IPS-NIHi11 (cell line): Measurements from ENCODE around the gene CLEC14A.
A peak's percentile ranks its signal among the peaks of the same experiment; 100 is the strongest.

Source experiments
- DNase-seq: peaks from one replicate; pipeline ENCODE4 v3.0.0; 2012; ENCODE audit warnings: mixed read lengths, low spot score

CLEC14A gene

DNA sequence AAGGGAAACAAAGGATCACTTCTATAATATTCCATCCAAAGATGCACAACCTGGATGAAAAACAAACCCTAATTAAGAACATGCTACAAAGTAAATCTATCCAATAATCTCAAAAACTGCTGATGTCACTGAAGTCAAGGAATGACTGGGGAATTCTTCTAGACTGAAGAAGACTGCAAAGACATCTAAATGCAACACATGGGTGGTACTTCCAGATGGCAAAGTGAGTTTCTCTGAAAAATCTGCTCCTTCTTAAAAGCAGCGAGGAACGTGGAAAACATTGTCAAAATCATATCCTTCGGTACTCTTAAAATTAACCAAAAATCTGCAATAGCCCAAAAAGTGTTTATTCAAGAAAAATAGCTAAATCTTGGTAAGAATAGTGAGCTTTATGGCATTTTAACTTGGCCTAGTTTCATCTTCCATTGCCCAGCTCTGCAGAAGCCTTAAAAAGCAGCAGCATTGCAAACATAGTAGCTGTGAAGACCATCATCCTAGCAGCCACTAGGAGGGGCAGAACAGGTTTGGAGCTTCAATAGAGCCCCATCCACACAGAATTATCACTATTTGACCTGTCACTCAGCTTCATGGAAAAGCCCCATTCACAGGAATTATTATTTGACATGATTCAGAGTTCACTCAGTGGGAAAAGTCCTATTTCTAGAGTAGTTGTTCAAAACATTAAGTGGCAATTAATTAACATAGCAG, 7.4 kb downstream of the CLEC14A start:
- DNase-seq, result no peak

DNA sequence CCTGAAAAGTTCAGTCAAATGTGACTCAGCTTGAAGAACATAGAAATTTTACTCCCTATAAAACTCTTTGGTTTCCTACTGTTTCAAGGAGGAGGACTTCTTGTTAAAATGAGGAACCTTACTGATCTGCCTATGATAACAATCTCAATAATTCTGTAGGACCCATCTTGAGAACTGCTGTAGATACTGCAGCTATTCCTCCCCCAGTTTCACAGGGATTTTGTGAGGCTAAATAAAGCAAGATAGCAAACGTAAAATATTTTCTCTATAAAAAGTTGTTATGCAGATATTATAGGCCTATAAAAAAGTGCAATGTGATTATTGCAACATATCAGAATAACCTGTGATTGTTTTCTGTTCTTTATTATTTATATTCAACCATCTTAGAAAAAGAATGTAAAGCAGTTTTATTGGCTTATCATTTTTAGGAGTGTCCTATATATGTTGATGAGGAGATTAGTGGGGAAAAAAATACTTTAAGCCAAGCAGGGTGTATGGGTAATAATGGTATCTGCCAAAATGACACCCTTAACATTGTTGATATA, 12.1 kb downstream of the CLEC14A start:
- no peak for DNase-seq

DNA sequence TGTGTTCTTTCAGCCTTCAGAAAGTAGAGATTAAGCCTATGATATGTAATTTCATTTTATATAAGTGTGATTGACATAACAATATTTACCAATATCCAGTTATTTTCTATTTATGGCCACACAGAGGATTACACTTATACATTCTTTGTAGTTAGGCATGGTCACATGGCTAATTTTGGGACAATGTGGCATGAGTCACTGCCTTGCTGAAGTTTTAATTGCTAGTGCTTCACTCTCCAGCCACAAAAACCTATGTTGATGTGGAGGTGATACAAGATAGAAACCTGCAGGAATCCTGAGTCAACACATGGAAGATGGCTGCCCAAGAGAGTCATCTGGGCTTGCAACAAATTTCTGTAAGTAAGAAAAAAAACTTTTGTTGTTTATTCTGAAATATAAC, 17.0 kb downstream of the CLEC14A start:
- DNase-seq, result no peak

DNA sequence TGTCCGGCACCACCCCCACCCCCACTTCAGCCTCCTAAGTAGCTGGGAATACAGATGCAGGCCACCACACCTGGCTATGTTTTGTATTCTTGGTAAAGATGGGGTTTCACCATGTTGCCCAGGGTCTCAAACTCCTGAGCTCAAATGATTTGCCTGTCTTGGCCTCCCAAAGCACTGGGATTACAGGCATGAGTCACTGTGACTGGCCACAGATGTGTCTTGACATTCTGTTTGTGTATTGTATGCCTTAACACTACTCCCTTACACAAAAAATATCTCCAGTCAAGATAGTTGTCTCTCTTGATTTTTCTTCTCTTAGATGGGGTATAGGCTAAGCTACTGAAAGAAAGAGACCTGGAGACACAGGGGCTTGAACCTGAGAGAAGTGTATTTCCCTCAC, 17.6 kb downstream of the CLEC14A start:
- DNase-seq, result no peak

DNA sequence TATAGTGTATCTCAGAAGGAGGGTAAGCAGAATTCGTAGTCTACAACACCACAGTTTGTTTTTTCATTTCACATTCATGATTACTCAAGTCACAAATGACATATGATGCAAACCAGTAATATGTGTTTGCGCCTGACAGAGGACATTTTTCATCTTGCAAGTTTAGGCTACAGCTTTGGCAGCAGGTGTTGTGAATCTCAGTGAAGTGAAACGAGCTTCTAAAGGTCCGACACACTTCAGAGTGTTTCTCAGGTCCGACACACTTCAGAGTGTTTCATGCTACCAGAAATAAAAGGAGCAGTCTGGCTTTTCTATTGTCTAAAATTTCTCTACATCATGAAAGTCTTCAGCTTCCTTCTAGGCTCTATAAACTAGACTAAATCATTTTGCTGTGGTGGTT, 22.7 kb downstream of the CLEC14A start:
- no peak for DNase-seq

DNA sequence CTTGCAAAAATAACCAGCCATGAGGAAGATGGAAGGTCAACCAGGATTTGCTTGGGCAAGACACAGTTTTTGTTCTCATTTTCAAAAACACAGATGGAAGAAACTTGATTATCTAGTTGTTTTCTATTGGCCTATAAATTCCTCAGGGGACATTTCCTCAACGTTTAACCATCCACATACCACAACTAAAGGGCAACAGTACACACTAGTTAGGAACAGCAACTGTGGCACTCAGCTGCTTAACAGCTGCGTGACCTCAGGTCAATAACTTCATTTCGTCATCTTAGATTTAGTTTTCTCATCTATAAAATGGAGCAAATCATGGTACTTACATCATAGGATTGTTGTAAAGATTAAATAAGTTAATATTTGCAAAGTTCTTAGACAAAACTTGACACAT, 29.5 kb downstream of the CLEC14A start:
- DNase-seq, result no peak

DNA sequence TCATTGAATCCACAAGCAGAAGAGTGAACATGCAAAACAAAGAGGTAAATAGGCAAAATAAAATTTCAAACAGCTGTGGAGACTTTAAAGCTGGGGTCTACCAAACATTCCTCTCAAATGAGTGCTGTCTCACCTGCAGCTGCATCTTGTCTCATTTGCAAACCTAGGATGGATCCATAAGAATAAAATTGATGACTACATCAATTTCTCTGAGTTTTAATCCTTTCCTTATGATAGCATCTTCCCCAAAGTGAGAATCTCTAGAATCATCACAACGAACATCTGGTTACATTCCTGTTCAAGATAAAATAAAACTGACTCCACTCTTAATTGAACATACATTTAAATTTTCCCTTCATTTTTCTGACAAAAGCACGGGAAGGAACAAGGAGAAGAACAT, 29.9 kb downstream of the CLEC14A start:
- DNase-seq, result no peak

DNA sequence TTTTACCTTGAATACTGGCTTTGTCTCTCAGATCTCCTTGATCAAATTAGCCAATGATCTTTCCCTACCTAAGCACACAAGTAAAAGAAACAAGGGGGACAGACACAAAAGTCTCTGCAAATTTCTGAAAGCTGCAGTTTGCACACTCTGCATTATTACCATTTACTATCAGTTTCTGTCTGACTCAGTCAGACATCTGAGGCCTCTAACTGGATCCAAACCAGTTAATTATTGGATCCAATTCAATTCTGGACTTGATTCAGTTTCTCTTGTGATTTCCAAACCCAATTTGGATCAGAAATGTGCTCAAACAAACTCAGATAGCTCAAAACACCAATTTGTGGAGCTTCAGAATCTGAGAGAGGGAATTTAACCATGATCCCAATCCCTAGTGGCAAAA, 31.6 kb downstream of the CLEC14A start:
- DNase-seq, result no peak

DNA sequence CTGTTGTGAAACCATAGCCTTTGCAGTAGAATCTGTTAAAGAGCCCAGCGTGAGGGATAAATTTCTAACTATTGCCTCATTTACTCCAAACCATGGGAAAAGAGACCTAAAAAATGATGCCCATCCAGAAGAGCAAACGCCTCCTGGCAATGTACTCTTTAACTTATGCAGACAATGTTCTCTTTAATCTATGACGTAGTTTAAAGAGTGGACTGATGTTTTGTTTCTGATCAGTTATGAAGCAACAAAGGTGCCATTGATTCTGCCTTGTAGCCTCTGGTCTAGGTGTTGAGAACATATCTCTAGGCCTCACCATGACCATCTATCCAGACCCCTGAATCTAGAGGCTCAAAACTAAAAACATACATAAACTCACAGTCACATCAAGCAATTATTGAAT, 34.8 kb downstream of the CLEC14A start:
- no peak for DNase-seq

DNA sequence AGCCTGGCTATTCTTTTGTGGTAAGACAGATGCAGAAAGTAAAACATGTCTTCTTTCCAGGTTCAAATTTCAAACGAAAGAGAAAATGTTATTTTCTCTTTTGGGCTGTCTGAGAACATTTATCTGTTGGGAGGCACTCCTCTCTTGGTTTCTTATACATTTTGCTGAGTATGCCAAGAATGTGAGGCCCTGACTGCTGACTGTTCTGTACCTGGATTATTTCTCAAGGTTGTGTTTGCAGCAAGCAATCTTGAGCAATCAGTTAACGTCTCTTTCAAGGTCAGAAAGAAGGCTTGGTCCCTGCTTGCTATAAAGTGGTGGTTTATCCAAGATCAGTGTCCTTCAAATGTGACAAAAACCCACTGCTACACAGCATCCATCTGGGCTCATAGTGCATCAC, 38.3 kb downstream of the CLEC14A start:
- DNase-seq, result no peak

DNA sequence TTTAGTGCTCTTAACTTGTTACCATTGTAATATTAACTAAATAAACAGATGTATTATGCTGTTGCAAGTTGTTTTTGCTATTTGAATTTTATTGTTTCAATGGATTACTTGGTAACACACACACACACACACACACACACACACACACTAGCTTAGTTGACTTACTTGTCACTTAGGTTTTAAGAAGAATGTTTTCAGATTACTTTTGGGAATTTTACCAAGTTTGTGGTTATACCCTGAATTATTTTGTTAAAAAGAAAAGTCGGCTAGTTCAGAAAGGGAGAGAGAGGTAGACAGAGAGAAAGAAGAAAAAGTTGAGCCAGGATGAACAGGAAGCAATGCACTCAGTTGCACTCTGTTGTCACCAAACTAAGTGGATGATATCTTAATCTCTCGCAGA, 42.9 kb downstream of the CLEC14A start:
- DNase-seq, result no peak

DNA sequence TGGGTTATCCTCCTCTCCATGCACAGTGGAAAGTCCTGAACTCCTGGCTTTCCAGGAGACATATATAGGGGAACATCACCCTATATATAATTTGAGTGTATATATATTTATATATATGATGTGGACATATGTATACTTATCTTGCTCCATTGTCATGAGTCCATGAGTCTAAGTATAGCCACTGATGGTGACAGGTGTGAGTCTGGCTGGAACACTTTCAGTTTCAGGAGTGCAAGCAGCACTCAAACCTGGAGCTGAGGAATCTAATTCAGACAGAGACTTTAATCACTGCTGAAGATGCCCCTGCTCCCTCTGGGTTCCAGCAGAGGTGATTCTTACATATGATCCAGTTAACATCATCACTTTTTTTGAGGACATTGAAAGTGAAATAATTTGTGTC, 43.8 kb downstream of the CLEC14A start:
- DNase-seq, result no peak

DNA sequence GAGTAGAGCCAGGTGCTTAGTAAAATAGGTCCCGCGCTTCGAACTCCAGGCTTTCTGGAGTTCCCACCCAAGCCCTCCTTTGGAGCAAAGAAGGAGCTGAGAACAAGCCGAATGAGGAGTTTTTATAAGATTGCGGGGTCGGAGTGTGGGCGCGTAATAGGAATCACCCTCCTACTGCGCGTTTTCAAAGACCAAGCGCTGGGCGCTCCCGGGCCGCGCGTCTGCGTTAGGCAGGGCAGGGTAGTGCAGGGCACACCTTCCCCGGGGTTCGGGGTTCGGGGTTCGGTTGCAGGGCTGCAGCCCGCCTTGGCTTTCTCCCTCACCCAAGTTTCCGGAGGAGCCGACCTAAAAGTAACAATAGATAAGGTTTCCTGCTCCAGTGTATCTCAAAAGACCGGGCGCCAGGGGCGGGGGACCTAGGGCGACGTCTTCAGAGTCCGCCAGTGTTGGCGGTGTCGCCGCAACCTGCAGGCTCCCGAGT, 44.6 kb downstream of the CLEC14A start:
- DNase-seq, result no peak

DNA sequence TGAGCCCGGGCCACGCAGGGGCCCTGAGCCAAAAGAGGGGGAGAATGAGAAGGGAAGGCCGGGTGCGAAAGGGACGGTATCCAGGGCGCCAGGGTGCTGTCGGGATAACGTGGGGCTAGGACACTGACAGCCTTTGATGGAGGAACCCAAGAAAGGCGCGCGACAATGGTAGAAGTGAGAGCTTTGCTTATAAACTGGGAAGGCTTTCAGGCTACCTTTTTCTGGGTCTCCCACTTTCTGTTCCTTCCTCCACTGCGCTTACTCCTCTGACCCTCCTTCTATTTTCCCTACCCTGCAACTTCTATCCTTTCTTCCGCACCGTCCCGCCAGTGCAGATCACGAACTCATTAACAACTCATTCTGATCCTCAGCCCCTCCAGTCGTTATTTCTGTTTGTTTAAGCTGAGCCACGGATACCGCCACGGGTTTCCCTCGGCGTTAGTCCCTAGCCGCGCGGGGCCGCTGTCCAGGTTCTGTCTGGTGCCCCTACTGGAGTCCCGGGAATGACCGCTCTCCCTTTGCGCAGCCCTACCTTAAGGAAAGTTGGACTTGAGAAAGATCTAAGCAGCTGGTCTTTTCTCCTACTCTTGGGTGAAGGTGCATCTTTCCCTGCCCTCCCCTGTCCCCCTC, 45.2 kb downstream of the CLEC14A start:
- DNase-seq, result peak; percentile 56

DNA sequence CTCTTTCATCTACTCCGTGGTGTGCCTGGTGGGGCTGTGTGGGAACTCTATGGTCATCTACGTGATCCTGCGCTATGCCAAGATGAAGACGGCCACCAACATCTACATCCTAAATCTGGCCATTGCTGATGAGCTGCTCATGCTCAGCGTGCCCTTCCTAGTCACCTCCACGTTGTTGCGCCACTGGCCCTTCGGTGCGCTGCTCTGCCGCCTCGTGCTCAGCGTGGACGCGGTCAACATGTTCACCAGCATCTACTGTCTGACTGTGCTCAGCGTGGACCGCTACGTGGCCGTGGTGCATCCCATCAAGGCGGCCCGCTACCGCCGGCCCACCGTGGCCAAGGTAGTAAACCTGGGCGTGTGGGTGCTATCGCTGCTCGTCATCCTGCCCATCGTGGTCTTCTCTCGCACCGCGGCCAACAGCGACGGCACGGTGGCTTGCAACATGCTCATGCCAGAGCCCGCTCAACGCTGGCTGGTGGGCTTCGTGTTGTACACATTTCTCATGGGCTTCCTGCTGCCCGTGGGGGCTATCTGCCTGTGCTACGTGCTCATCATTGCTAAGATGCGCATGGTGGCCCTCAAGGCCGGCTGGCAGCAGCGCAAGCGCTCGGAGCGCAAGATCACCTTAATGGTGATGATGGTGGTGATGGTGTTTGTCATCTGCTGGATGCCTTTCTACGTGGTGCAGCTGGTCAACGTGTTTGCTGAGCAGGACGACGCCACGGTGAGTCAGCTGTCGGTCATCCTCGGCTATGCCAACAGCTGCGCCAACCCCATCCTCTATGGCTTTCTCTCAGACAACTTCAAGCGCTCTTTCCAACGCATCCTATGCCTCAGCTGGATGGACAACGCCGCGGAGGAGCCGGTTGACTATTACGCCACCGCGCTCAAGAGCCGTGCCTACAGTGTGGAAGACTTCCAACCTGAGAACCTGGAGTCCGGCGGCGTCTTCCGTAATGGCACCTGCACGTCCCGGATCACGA, 46.0 kb downstream of the CLEC14A start:
- peak; percentile 18 for DNase-seq

DNA sequence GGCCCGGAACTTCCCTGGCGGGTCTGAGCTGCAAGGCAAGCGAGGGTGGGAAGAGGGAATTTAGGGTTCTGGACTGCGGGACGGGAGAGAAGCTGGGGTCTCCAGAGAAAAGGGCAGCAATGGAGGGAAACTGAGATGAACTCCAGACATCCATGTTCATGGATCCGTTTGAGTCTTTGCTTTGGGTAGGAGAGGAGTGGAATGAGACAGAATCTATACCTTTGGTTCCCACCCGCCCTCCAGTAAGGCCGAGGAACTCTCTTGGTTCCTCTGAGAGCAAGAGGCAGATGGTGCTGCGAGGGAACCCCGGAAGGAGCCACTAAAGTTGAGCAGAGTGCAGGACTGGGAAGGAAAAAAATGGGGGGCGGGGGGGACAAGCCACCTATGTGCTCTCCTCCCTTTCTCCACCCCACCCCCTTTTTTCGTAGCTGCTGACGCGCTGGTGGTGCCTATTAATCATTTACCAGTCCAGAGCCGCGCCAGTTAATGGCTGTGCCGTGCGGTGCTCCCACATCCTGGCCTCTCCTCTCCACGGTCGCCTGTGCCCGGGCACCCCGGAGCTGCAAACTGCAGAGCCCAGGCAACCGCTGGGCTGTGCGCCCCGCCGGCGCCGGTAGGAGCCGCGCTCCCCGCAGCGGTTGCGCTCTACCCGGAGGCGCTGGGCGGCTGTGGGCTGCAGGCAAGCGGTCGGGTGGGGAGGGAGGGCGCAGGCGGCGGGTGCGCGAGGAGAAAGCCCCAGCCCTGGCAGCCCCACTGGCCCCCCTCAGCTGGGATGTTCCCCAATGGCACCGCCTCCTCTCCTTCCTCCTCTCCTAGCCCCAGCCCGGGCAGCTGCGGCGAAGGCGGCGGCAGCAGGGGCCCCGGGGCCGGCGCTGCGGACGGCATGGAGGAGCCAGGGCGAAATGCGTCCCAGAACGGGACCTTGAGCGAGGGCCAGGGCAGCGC, 47.0 kb downstream of the CLEC14A start:
- peak; percentile 62 for DNase-seq

DNA sequence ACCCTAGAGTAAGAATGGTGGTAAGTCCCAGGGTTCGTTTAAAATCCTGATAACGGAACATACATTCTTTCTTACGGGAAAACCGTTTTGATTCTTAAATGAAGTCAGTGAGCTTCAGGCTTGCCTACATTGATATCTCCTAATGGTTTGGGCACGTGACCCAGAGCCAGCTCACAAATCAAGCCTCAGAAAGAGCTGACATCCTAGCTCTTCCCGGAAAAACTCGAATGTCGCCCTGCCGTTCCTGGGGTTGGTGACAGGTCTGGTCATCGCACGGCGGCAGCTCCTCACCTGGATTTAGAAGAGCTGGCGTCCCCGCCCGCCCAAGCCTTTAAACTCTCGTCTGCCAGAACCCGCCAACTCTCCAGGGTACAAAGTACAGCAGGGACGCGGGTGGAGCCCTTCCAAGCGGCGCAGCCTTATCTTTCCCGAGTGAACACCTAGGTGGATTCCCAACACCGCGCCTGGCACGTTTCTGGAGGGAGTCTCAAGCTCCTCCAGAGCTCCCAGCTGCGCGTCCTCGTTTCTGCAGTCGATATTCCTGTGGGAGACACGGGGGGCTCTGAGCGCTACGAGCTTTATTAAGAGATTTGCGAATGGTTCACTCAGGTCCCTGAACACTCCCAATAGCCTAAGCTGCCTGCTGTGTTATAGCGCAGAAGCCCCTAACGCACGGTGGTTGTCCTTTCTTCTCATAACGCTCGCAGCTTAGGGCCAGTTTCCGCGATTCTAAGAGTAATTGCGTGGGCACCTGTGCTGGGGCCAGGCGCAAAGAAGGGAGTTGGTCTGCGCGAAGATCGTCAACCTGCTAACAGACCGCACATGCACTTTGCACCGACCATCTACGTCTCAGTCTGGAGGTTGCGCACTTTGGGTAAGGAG, 47.9 kb downstream of the CLEC14A start, which contains the start of gene SSTR1:
Gene SSTR1 (plus strand): TSS at position 169 of the 882 bp plus-strand sequence. CDS start 1,486 bp downstream, outside the sequence.
- DNase-seq, result peak; percentile 15

DNA sequence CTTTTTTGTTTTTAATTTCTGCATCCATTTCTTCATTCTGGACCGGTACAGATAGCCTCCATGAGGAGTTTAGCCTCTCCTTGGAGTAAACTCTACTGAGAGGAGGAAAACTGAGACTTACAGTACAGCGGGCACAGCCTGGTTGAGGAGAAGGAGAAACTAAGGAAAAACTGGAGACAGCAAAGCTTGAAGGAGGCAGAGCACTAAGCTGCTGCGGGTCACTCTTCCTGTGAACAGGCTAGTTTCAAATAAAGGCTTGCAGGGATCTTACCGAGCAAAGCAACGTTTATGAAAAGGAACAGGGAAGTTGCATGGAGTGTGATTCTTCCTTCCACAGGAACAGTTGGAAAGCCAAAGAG, 48.5 kb downstream of the CLEC14A start:
- DNase-seq, result no peak

DNA sequence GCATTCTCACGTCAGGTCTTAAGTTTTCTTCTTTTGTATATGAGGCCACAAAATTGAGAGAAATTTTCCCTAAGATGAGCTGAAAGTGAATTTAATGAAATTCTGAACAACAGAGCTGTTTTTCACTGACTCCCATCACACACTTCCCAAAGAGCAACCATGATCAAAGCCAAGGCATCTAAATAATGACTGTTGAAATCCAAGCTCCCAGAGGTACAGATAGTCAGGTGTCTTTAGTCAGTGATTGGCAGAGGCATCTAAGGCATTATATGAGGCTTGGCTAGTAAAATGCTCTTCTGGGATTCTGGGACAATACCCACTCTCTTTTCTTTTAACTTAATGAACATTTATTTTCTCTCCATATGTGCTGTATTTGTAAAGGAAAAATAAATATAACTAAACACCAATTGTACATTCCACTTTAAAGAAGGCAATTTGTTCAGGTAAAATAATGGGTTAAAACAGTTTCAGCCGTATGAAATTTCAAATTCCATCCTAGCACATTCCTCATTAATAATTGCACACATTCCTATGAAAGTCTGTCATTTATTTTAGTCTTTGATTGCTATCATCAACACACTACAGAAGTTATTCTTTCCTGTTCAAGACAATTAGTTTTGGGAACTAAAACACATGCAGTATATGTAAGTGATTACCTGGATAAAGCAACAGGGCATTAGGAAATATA, 49.1 kb downstream of the CLEC14A start:
- DNase-seq, result no peak
